Activated B cell treated with CpG ODN at 0.5 μM for 24 hours (primary cell): ENCODE measurements around the gene FOXO3. TPM values are rescaled to one million over a fixed set of nuclear protein-coding genes. Genes with fewer than 3 reads are reported as not detected.
A peak's percentile ranks its signal among the peaks of the same experiment; 100 is the strongest.
"Not testable (repeated sequence)": the region's sequence is repeated elsewhere in the genome, so short reads cannot be mapped to it uniquely, and the experiment has no call there.

Source experiments
- ATAC-seq: fragments of 200-7000 bp; cut with Tn5 transposase; one replicate; pipeline ENCODE4 v1.10.0; 2021; ENCODE audit warnings: low read depth, mild to moderate bottlenecking, moderate library complexity
- CTCF ChIA-PET: fragments of 350-600 bp; sonication (Branson Sonifier 250); formaldehyde crosslinking; loops from one replicate; lab custom pipeline; 2021; ENCODE audit warnings: antibody characterized with exemption; lab: Charles Lee
- POLR2A ChIA-PET: fragments of 350-600 bp; sonication (Branson Sonifier 250); formaldehyde crosslinking; loops from one replicate; lab custom pipeline; 2021; ENCODE audit warnings: antibody characterized with exemption; lab: Charles Lee
- DNase-seq: peaks from one replicate; pipeline ENCODE4 v3.0.0; 2022
- H3K27ac Mint-ChIP-seq: one replicate; pipeline ENCODE4 v1.8.0; 2020; ENCODE audit warnings: mixed read lengths
- H3K27me3 Mint-ChIP-seq: one replicate; pipeline ENCODE4 v1.8.0; 2021; ENCODE audit warnings: mixed read lengths
- H3K36me3 Mint-ChIP-seq: one replicate; pipeline ENCODE4 v1.8.0; 2021; ENCODE audit warnings: low read depth, mixed read lengths
- H3K4me1 Mint-ChIP-seq: one replicate; pipeline ENCODE4 v1.8.0; 2021; ENCODE audit warnings: mixed read lengths
- H3K4me3 Mint-ChIP-seq: one replicate; pipeline ENCODE4 v1.8.0; 2020; ENCODE audit warnings: mild to moderate bottlenecking, mixed read lengths
- H3K9me3 Mint-ChIP-seq: one replicate; pipeline ENCODE4 v1.8.0; 2020; ENCODE audit warnings: mixed read lengths
- CTCF ChIP-seq: fragments of 200-600 bp; IDR thresholded peaks from one replicate; pipeline ENCODE4 v1.8.0; 2022; ENCODE audit warnings: antibody characterized with exemption, mild to moderate bottlenecking
- intact Hi-C: fragments of 100-400 bp; cut with micrococcal nuclease; formaldehyde crosslinking; loops from one replicate; pipeline ENCODE4 v1.15.1; 2024
- total RNA-seq: library from RNA; stranded (reverse); gene quantifications from 2 replicates; pipeline ENCODE4 v1.2.3, GENCODE V29; 2022

The FOXO3 gene
- total RNA-seq, 1 donor from 2014 or later: 9.4 TPM

- peaks cover 5% of the 10 kb centered on the region for H3K36me3 Mint-ChIP-seq
- intact Hi-C loops: loop anchor here (1.0 to 10.0 kb wide), 10 partner anchors 237 to 1132 kb away; partner anchors contain the start of genes AK9, ARMC2, CD164 and FIG4
These were observed 744 bp upstream of the FOXO3 start for GRCh38 chr6:108559884-108560462.

GRCh38 chr6:108561309-108561647 lies 561 bp downstream of the FOXO3 start:
- H3K4me3 Mint-ChIP-seq, H3K27ac Mint-ChIP-seq, ATAC-seq, H3K9me3 Mint-ChIP-seq, H3K36me3 Mint-ChIP-seq, H3K27me3 Mint-ChIP-seq, intact Hi-C loops: not testable (repeated sequence)
- POLR2A ChIA-PET: interaction anchor here (1.1 kb wide), 1 partner anchor 533 kb away, joined by 3 read pairs; the partner anchor contains the start of gene SESN1
- peaks cover 50% of the 10 kb centered on the region for H3K4me1 Mint-ChIP-seq
- CTCF ChIA-PET: interaction anchor here (1.8 kb wide), 1 partner anchor 512 kb away, joined by 6 read pairs; no protein-coding TSS in a partner anchor
- peak; percentile 25 for DNase-seq

More at GRCh38 chr6:108559884-108560462, 744 bp upstream of the FOXO3 start:
- ChIA-PET POLR2A (interaction anchor here (0.6 to 1.9 kb wide), 5 partner anchors 32 to 344 kb away, joined by 3 to 9 read pairs (median 4); no protein-coding TSS in a partner anchor), CTCF (interaction anchor here (1.5 kb wide), 1 partner anchor 515 kb away, joined by 4 read pairs; no protein-coding TSS in a partner anchor)
- Mint-ChIP-seq H3K4me3 (peak overlapping the region; percentile 86), H3K27ac (peak overlapping the region; percentile 75), H3K27me3 (peaks cover 4% of the 10 kb centered on the region), H3K9me3 (no peaks in the 10 kb centered on the region), H3K4me1 (peaks cover 37% of the 10 kb centered on the region)
- DNase-seq (no peak), ATAC-seq (peak; percentile 0)
- TF ChIP-seq CTCF: no peak

- Mint-ChIP-seq H3K27me3 (no peaks in the 10 kb centered on the region), H3K9me3 (no peaks in the 10 kb centered on the region), H3K4me1 (peaks cover 56% of the 10 kb centered on the region), H3K27ac (no peak overlapping the region), H3K36me3 (peaks cover 5% of the 10 kb centered on the region), H3K4me3 (peak overlapping the region; percentile 74)
- ChIA-PET POLR2A (interaction anchor here (0.5 to 1.1 kb wide), 3 partner anchors 15 to 533 kb away, joined by 3 to 5 read pairs (median 3); partner anchors contain the start of gene SESN1), CTCF (interaction anchor here (1.8 kb wide), 1 partner anchor 511 kb away, joined by 6 read pairs; no protein-coding TSS in a partner anchor)
- no peak for TF ChIP-seq CTCF
- intact Hi-C loops: no loop called here
- no peak for ATAC-seq
- DNase-seq: peak; percentile 26
These were observed 1.2 kb downstream of the FOXO3 start for GRCh38 chr6:108561742-108562502.

GRCh38 chr6:108562503-108562993 lies 1.8 kb downstream of the FOXO3 start:
- intact Hi-C loops: no loop called here
- POLR2A ChIA-PET: interaction anchor here (0.5 to 1.1 kb wide), 3 partner anchors 14 to 532 kb away, joined by 3 to 5 read pairs (median 3); partner anchors contain the start of gene SESN1

More at GRCh38 chr6:108562503-108562993, 1.8 kb downstream of the FOXO3 start:
- H3K36me3 Mint-ChIP-seq: peaks cover 5% of the 10 kb centered on the region
- TF ChIP-seq CTCF: no peak
- peak overlapping the region; percentile 7 for H3K27ac Mint-ChIP-seq
- H3K9me3 Mint-ChIP-seq: no peaks in the 10 kb centered on the region
- DNase-seq (no peak), ATAC-seq (no peak)
- no peaks in the 10 kb centered on the region for H3K27me3 Mint-ChIP-seq
- CTCF ChIA-PET: interaction anchor here (1.8 kb wide), 1 partner anchor 511 kb away, joined by 6 read pairs; no protein-coding TSS in a partner anchor
- peak overlapping the region; percentile 74 for H3K4me3 Mint-ChIP-seq
- peaks cover 56% of the 10 kb centered on the region for H3K4me1 Mint-ChIP-seq
